ENCODE data around the gene GFOD2.

The GFOD2 gene

DNA sequence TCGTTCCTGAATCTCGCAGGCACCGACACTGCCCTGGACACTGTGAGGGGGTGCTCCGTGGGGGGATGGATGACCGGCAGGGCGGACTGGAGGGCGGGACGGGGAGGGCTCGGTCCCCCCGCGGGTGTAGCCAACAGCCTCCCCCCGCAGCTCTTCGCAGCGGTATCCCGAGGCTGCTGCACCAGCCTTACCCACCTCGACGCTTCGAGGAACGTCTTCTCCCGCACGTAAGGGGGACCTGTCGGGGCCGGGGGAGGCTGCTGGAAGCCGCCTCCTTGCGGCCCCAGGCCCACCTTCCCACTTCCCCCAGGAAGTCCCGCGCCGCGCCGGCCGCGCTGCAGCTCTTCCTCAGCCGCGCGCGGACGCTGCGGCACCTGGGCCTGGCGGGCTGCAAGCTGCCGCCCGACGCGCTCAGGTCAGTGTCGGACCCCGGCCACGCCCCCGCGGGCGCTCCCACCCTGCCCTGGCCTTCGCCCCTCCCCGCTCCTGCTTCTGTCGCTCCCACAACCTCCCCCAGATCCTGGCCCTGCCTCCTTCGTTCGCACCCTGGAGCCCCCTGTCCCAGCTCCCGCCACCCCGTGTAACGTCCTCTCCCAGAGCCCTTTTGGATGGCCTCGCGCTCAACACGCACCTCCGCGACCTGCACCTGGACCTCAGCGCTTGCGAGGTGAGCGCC lies 70.9 kb downstream of the GFOD2 start:
- peaks cover 0 to 13% of the 10 kb centered on the region in 2 donors for H3K4me1 ChIP-seq (ENCODE audit: control insufficient read depth in 1 of 2, insufficient read depth in 2 of 2, low read length in 2 of 2)

DNA sequence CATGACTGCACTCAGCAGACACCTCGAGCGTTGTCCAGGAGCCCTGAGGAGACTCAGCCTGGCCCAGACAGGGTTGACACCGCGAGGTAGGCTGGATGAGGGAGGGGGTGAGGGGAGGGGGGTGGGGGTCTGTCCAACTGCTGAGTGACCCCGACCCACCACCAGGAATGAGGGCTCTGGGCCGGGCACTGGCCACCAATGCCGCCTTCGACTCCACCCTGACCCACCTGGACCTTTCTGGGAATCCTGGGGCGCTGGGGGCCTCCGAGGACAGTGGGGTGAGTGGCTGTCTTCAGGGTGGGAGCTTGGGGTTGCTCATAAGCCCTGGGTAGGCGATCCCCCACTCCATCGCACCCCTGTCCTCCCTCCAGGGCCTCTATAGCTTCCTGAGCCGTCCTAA lies 71.4 kb downstream of the GFOD2 start:
- peaks cover 0 to 4% of the 10 kb centered on the region in 2 donors for H3K36me3 ChIP-seq (ENCODE audit: control insufficient read depth in 1 of 2, insufficient read depth in 2 of 2, low read length in 2 of 2)
- no peaks in the 10 kb centered on the region for H3K9me3 ChIP-seq (ENCODE audit: control insufficient read depth in 1 of 2, low read length in 2 of 2)
- H3K27me3 ChIP-seq (ENCODE audit: control insufficient read depth in 1 of 2, insufficient read depth in 2 of 2, low read length in 2 of 2), result peaks cover 54 to 57% of the 10 kb centered on the region in 2 donors
- H3K9ac ChIP-seq (ENCODE audit: low read depth in 1 of 2, low read length in 2 of 2), result no peak overlapping the region
- no peak overlapping the region for H3K4me3 ChIP-seq (ENCODE audit: low read depth in 1 of 2, low read length in 2 of 2)
- H3K27ac ChIP-seq (ENCODE audit: low read depth, low read length), result no peak overlapping the region
- H3K4me1 ChIP-seq (ENCODE audit: control insufficient read depth in 1 of 2, insufficient read depth in 2 of 2, low read length in 2 of 2), result peaks cover 0 to 12% of the 10 kb centered on the region in 2 donors

More for the DNA sequence above, 70.9 kb downstream of the GFOD2 start:
- H3K4me3 ChIP-seq (ENCODE audit: low read depth in 1 of 2, low read length in 2 of 2), result no peak overlapping the region
- peaks cover 0 to 4% of the 10 kb centered on the region in 2 donors for H3K36me3 ChIP-seq (ENCODE audit: control insufficient read depth in 1 of 2, insufficient read depth in 2 of 2, low read length in 2 of 2)
- H3K9ac ChIP-seq (ENCODE audit: low read depth in 1 of 2, low read length in 2 of 2), result no peak overlapping the region
- H3K27ac ChIP-seq (ENCODE audit: low read depth, low read length), result no peak overlapping the region
- no peaks in the 10 kb centered on the region for H3K9me3 ChIP-seq (ENCODE audit: control insufficient read depth in 1 of 2, low read length in 2 of 2)
- peaks cover 55 to 57% of the 10 kb centered on the region in 2 donors for H3K27me3 ChIP-seq (ENCODE audit: control insufficient read depth in 1 of 2, insufficient read depth in 2 of 2, low read length in 2 of 2)

DNA sequence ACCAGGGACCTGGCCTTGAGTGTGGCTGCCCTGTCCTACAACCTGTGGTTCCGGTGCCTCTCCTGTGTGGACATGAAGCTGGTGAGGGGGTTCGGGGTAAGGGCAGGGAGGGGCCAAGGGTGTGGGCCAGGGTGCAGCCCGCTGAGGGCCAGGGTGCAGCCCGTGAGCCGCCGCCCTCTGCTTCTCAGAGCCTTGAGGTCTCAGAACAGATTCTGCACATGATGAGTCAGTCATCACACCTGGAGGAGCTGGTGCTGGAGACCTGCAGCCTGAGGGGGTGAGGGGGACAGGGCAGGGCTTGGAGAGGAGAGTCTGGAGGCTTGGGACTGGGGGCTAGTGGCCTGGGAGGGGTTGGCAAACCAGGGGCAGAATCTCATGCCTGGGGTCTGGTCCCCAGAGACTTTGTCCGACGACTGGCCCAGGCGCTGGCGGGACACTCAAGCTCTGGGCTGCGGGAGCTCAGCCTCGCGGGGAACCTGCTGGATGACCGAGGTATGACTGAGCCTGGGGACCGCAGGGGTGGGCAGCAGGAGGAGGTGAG lies 71.9 kb downstream of the GFOD2 start:
- H3K9ac ChIP-seq (ENCODE audit: low read depth in 1 of 2, low read length in 2 of 2), result no peak overlapping the region
- no peak overlapping the region for H3K4me3 ChIP-seq (ENCODE audit: low read depth in 1 of 2, low read length in 2 of 2)
- H3K36me3 ChIP-seq (ENCODE audit: control insufficient read depth in 1 of 2, insufficient read depth in 2 of 2, low read length in 2 of 2), result peaks cover 0 to 4% of the 10 kb centered on the region in 2 donors
- H3K27me3 ChIP-seq (ENCODE audit: control insufficient read depth in 1 of 2, insufficient read depth in 2 of 2, low read length in 2 of 2), result peaks cover 54% of the 10 kb centered on the region in 2 donors
- no peaks in the 10 kb centered on the region for H3K9me3 ChIP-seq (ENCODE audit: control insufficient read depth in 1 of 2, low read length in 2 of 2)
- no peak overlapping the region for H3K27ac ChIP-seq (ENCODE audit: low read depth, low read length)
- H3K4me1 ChIP-seq (ENCODE audit: control insufficient read depth in 1 of 2, insufficient read depth in 2 of 2, low read length in 2 of 2), result peaks cover 0 to 12% of the 10 kb centered on the region in 2 donors

DNA sequence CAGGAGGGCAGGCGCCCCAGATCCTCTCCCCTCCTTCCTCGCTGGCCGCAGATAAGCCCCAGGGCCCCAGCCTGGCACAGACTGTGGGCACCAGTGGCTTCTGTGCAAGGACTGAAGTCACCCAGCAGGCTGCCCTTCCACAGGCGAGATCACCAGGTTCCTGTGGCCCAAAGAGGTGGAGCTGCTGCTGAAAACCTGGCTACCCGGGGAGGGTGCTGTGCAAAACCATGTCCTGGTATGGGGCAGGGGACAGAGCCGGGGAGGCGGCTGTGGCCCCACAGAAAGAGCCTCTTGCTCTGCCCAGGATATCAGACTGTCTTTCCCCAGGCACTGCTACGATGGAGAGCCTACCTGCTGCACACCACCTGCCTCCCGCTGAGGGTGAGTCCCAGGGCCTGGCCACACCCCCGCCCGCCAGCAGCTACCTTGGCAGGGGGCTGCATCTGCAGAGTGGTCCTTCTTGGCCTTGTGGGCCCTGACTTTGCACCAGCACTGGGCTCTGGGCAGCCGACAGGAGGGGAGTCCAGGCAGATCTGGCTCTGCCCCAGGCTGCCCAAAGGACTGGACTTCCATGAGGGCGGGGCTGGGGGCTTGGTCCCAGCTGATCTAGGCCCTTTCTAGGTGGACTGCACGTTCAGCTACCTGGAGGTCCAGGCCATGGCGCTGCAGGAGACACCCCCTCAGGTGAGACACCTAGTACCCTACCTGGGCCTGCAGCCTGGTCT lies 73.6 kb downstream of the GFOD2 start:
- no peak overlapping the region for H3K27ac ChIP-seq (ENCODE audit: low read depth, low read length)
- H3K4me3 ChIP-seq (ENCODE audit: low read depth in 1 of 2, low read length in 2 of 2), result peak overlapping the region; percentile 19 to 59
- H3K9me3 ChIP-seq (ENCODE audit: control insufficient read depth in 1 of 2, low read length in 2 of 2), result no peaks in the 10 kb centered on the region
- peaks cover 38 to 40% of the 10 kb centered on the region in 2 donors for H3K27me3 ChIP-seq (ENCODE audit: control insufficient read depth in 1 of 2, insufficient read depth in 2 of 2, low read length in 2 of 2)
- peak overlapping the region; percentile 32 to 37 for H3K9ac ChIP-seq (ENCODE audit: low read depth in 1 of 2, low read length in 2 of 2)
- peaks cover 0 to 4% of the 10 kb centered on the region in 2 donors for H3K36me3 ChIP-seq (ENCODE audit: control insufficient read depth in 1 of 2, insufficient read depth in 2 of 2, low read length in 2 of 2)
- peaks cover 0 to 12% of the 10 kb centered on the region in 2 donors for H3K4me1 ChIP-seq (ENCODE audit: control insufficient read depth in 1 of 2, insufficient read depth in 2 of 2, low read length in 2 of 2)

DNA sequence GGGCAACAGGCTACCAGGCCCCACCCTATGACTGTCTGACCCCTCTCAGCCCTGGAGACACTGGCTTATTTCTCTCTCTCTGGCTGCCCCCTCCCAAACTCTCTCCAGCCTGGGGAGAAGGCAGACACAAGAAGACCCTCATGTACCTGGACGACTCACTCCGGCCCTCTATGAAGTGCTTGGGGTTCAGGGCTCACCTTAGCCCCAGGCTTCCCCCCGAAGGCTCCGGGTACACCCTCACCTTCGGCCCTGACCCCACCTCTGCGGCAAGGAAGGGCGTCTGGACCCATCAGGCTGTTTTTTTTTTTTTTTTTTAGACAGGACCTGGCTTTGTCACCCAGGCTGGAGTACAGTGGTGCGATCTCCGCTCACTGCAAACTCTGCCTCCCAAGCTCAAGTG lies 75.1 kb downstream of the GFOD2 start:
- Histone ChIP-seq H3K4me1 (ENCODE audit: control insufficient read depth in 1 of 2, insufficient read depth in 2 of 2, low read length in 2 of 2) (peaks cover 0 to 8% of the 10 kb centered on the region in 2 donors), H3K9ac (ENCODE audit: low read depth in 1 of 2, low read length in 2 of 2) (no peak overlapping the region), H3K27ac (ENCODE audit: low read depth, low read length) (no peak overlapping the region), H3K27me3 (ENCODE audit: control insufficient read depth in 1 of 2, insufficient read depth in 2 of 2, low read length in 2 of 2) (peaks cover 27 to 29% of the 10 kb centered on the region in 2 donors), H3K4me3 (ENCODE audit: low read depth in 1 of 2, low read length in 2 of 2) (no peak overlapping the region), H3K9me3 (ENCODE audit: control insufficient read depth in 1 of 2, low read length in 2 of 2) (no peaks in the 10 kb centered on the region), H3K36me3 (ENCODE audit: control insufficient read depth in 1 of 2, insufficient read depth in 2 of 2, low read length in 2 of 2) (peaks cover 1 to 3% of the 10 kb centered on the region in 2 donors)

DNA sequence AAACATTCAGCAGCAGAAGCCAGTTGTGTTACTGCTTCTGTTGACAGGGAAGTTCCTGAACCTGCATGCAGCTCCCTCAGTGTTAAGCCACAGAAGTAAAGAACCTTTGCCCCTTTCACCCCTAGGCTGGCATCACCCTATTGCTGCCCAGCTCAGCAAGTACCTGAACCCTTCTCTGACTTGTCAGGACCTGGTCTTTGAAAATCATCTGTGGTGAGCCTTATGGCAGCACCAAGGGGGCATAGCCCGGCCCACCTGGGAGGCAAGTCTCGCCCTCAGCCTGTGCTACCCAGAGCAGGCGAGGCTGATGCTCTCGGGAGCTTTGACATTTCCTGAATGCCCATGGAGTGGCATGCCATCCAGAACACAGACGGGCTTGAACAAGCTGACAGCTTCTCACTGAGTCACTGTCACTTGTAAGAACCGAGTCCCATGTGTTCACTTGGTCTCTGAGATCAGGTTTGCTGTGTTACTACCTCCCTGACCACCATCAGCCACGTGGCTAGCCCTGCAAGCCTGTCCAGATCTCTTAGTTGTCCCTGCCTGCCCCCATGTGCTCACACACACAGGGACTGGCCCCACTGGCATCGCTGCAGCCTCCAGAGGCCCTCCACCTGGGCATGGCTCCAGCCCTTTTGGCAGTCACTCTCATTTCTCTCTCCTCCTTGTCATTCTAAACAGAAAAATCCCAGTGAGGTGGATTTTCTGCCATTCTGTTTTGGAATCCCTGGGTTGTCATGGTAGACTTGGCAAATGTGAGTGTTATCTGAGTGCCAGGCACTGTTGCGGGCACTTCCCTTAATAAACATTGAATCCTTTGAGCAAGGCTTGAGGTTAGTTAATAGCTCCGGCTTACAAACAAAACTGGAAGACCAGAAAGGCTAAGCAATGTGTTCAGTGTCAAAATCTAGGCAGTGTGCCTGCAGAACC lies 77.1 kb downstream of the GFOD2 start:
- no peak overlapping the region for H3K27ac ChIP-seq (ENCODE audit: low read depth, low read length)

DNA sequence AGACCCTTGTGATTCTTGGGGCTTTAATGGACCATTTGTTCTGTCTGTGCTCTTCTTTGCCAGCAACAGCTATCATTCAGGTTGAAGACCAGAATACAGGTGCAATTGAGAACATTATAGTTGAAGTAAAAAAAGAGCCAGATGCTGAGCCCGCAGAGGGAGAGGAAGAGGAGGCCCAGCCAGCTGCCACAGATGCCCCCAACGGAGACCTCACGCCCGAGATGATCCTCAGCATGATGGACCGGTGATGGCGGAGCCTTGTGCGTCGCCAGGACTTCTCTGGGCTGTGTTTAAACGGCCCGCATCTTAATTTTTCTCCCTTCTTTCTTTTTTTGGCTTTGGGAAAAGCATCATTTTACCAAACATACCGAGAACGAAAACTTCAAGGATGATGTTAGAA lies 81.5 kb downstream of the GFOD2 start:
- Histone ChIP-seq H3K9ac (ENCODE audit: low read depth in 1 of 2, low read length in 2 of 2) (no peak overlapping the region), H3K36me3 (ENCODE audit: control insufficient read depth in 1 of 2, insufficient read depth in 2 of 2, low read length in 2 of 2) (peaks cover 27 to 51% of the 10 kb centered on the region in 2 donors), H3K4me1 (ENCODE audit: control insufficient read depth in 1 of 2, insufficient read depth in 2 of 2, low read length in 2 of 2) (no peaks in the 10 kb centered on the region), H3K9me3 (ENCODE audit: control insufficient read depth in 1 of 2, low read length in 2 of 2) (no peaks in the 10 kb centered on the region), H3K27ac (ENCODE audit: low read depth, low read length) (no peak overlapping the region), H3K27me3 (ENCODE audit: control insufficient read depth in 1 of 2, insufficient read depth in 2 of 2, low read length in 2 of 2) (no peaks in the 10 kb centered on the region), H3K4me3 (ENCODE audit: low read depth in 1 of 2, low read length in 2 of 2) (no peak overlapping the region)

More for the DNA sequence above, 77.1 kb downstream of the GFOD2 start:
- Histone ChIP-seq H3K36me3 (ENCODE audit: control insufficient read depth in 1 of 2, insufficient read depth in 2 of 2, low read length in 2 of 2) (peaks cover 21 to 22% of the 10 kb centered on the region in 2 donors), H3K9me3 (ENCODE audit: control insufficient read depth in 1 of 2, low read length in 2 of 2) (no peaks in the 10 kb centered on the region), H3K27me3 (ENCODE audit: control insufficient read depth in 1 of 2, insufficient read depth in 2 of 2, low read length in 2 of 2) (peaks cover 16 to 18% of the 10 kb centered on the region in 2 donors), H3K4me1 (ENCODE audit: control insufficient read depth in 1 of 2, insufficient read depth in 2 of 2, low read length in 2 of 2) (peaks cover 0 to 8% of the 10 kb centered on the region in 2 donors), H3K4me3 (ENCODE audit: low read depth in 1 of 2, low read length in 2 of 2) (no peak overlapping the region), H3K9ac (ENCODE audit: low read depth in 1 of 2, low read length in 2 of 2) (no peak overlapping the region)

DNA sequence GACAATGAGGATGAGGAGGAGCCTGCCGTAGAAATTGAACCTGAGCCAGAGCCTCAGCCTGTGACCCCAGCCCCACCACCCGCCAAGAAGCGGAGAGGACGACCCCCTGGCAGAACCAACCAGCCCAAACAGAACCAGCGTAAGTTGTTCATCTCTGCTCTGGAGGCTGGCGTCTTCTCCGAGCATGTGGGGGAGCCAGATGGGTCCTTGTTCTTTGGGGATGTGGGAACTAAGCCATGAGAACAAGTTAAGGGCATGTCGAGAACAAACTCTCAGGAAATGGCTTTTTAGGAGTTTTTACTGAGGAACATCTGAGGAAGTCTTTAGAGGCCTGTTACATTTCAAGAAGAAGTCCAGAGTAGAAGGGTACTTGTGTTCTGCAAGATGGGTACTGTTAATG lies 82.4 kb downstream of the GFOD2 start:
- Histone ChIP-seq H3K27me3 (ENCODE audit: control insufficient read depth in 1 of 2, insufficient read depth in 2 of 2, low read length in 2 of 2) (no peaks in the 10 kb centered on the region), H3K4me1 (ENCODE audit: control insufficient read depth in 1 of 2, insufficient read depth in 2 of 2, low read length in 2 of 2) (no peaks in the 10 kb centered on the region), H3K9me3 (ENCODE audit: control insufficient read depth in 1 of 2, low read length in 2 of 2) (no peaks in the 10 kb centered on the region), H3K27ac (ENCODE audit: low read depth, low read length) (no peak overlapping the region), H3K9ac (ENCODE audit: low read depth in 1 of 2, low read length in 2 of 2) (no peak overlapping the region), H3K4me3 (ENCODE audit: low read depth in 1 of 2, low read length in 2 of 2) (no peak overlapping the region), H3K36me3 (ENCODE audit: control insufficient read depth in 1 of 2, insufficient read depth in 2 of 2, low read length in 2 of 2) (peaks cover 32 to 60% of the 10 kb centered on the region in 2 donors)

DNA sequence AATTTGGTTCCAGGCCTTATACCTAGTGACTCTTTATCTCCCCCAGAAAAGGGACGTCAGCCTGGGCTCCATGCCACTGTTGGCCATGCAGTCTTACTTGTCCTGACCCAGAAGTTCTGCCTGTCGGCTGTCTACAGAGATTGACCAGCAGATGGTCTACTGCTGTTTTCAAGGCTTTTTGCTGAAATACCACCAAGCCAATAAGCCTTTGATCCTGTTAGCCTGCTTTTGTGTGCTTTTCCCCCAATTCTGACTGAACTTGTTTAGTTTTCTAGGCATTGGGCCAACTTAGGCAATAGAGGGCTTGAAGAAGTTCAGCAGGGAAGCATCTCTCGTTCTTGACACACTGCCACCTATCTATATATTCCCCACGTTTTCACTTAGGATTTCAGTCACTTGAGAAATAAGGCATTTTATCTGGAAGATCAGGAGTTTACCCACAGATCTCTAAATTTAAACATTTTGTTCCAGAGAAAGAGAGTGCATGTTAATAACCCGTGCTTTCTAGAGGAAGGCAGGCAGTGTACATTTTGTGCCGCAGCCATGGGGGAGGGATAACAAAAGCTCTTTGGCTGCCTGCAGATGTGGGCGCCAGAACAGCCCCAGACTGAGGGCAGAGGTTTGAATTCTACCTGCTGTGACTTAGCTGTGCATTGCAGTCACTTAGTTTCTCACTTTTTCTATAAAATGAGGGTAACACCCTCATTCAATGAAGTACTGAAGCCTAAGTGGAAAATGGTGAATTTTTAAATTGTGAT lies 86.5 kb downstream of the GFOD2 start:
- H3K9me3 ChIP-seq (ENCODE audit: control insufficient read depth in 1 of 2, low read length in 2 of 2), result no peaks in the 10 kb centered on the region
- no peak overlapping the region for H3K27ac ChIP-seq (ENCODE audit: low read depth, low read length)
- peaks cover 20 to 74% of the 10 kb centered on the region in 2 donors for H3K36me3 ChIP-seq (ENCODE audit: control insufficient read depth in 1 of 2, insufficient read depth in 2 of 2, low read length in 2 of 2)
- no peaks in the 10 kb centered on the region for H3K4me1 ChIP-seq (ENCODE audit: control insufficient read depth in 1 of 2, insufficient read depth in 2 of 2, low read length in 2 of 2)
- H3K27me3 ChIP-seq (ENCODE audit: control insufficient read depth in 1 of 2, insufficient read depth in 2 of 2, low read length in 2 of 2), result no peaks in the 10 kb centered on the region
- H3K9ac ChIP-seq (ENCODE audit: low read depth in 1 of 2, low read length in 2 of 2), result no peak overlapping the region
- no peak overlapping the region for H3K4me3 ChIP-seq (ENCODE audit: low read depth in 1 of 2, low read length in 2 of 2)
